HepG2 (cell line): ENCODE measurements around the gene LEMD2. TPM values are rescaled to one million over a fixed set of nuclear protein-coding genes. Genes with fewer than 3 reads are reported as not detected.

Experiments used
- ATAC-seq: fragments of 200-7000 bp; cut with Tn5 transposase; 3 replicates; pipeline ENCODE4 v1.9.1; 2020; ENCODE audit warnings: mild to moderate bottlenecking, moderate library complexity
- BruUV-seq: library from RNA; stranded (reverse); fragments of 400-500 nt; replicated peaks from 2 replicates; lab custom pipeline; 2021; lab: Mats Ljungman, UMichigan
- CTCF ChIA-PET: fragments of 300-600 bp; formaldehyde crosslinking; extraction: SDS; loops from one replicate; lab custom pipeline; 2021; ENCODE audit warnings: low total read pairs, inconsistent platforms, low intra/inter-chr PET ratio; lab: Yijun Ruan, JAX
- POLR2A ChIA-PET: fragments of 350-600 bp; sonication (Branson Sonifier 250); formaldehyde crosslinking; loops from one replicate; lab custom pipeline; 2020; ENCODE audit warnings: antibody characterized with exemption, inconsistent platforms; lab: Yijun Ruan, JAX
- DNase-seq: peaks from one replicate; pipeline ENCODE4 v3.0.0-alpha.2; 2015; ENCODE audit warnings: low spot score
- FAIRE-seq: peaks from 3 replicates; lab custom pipeline; 2011; peaks lifted over from hg19 to GRCh38; lab: Jason Lieb, UNC
- H2AFZ ChIP-seq: one replicate; pipeline ENCODE4 v1.6.1; 2011; ENCODE audit warnings: low read length, inconsistent platforms
- H3K27ac ChIP-seq: fragments of 300-600 bp; 3 replicates; pipeline ENCODE4 v1.8.0; 2011; ENCODE audit warnings: mixed run types, mild to moderate bottlenecking, mixed read lengths, low read length, inconsistent platforms; ENCODE audit not compliant: insufficient read depth; ENCODE audit errors: extremely low read length
- H3K27me3 ChIP-seq, 2 experiments: fragments of 200-600 bp in 1 of 2; 2 replicates in 1 of 2; 3 replicates in 1 of 2; pipeline versions ENCODE4 v1.6.0 to v1.8.0; 2011; ENCODE audit warnings: low read length in 2 of 2, mild to moderate bottlenecking in 2 of 2, moderate library complexity in 2 of 2, inconsistent platforms in 1 of 2; ENCODE audit not compliant: insufficient read depth in 2 of 2, control insufficient read depth in 1 of 2
- H3K36me3 ChIP-seq, 2 experiments: fragments of 200-600 bp in 1 of 2; replicated peaks in 1 of 2; 2 replicates in 1 of 2; 3 replicates in 1 of 2; pipeline versions ENCODE4 v1.5.1 to v1.8.0; 2011; ENCODE audit warnings: low read length in 2 of 2, inconsistent platforms in 1 of 2; ENCODE audit not compliant: insufficient read depth in 2 of 2, control insufficient read depth in 1 of 2
- H3K4me1 ChIP-seq: 2 replicates; pipeline ENCODE4 v1.5.1; 2012; ENCODE audit warnings: low read length, inconsistent platforms; ENCODE audit not compliant: insufficient read depth
- H3K4me2 ChIP-seq: 2 replicates; pipeline ENCODE4 v1.6.0; 2011; ENCODE audit warnings: low read depth, low read length, inconsistent platforms
- H3K4me3 ChIP-seq, 3 experiments: fragments of 200-600 bp in 1 of 3; sonication (generic), shearing (Covaris generic) in 1 of 3; replicated peaks in 1 of 3; 2 replicates each; pipeline ENCODE4 v1.5.1; 2011 to 2016; ENCODE audit warnings: low read length in 3 of 3, inconsistent platforms in 2 of 3, low read depth in 2 of 3, mild to moderate bottlenecking in 2 of 3, control low read depth in 1 of 3, mixed read lengths in 1 of 3; ENCODE audit not compliant: insufficient read depth in 1 of 3
- H3K79me2 ChIP-seq: one replicate; pipeline ENCODE4 v1.6.1; 2011; ENCODE audit warnings: low read length, inconsistent platforms; ENCODE audit not compliant: insufficient read depth
- H3K9ac ChIP-seq: 2 replicates; pipeline ENCODE4 v1.6.0; 2011; ENCODE audit warnings: mild to moderate bottlenecking, low read depth, low read length, inconsistent platforms; ENCODE audit not compliant: insufficient read depth
- H3K9me3 ChIP-seq: 2 replicates; pipeline ENCODE4 v1.5.1; 2012; ENCODE audit warnings: mild to moderate bottlenecking, low read length
- H4K20me1 ChIP-seq: 2 replicates; pipeline ENCODE4 v1.6.0; 2011; ENCODE audit warnings: inconsistent platforms, mild to moderate bottlenecking, low read length, moderate library complexity; ENCODE audit not compliant: insufficient read depth
- CCDC6 ChIP-seq: sonication (generic); formaldehyde crosslinking; IDR thresholded peaks from 2 replicates; pipeline ENCODE4 v1.8.1; 2022; ENCODE audit warnings: mild to moderate bottlenecking, missing genetic modification reagents, moderate library complexity
- GFI1 ChIP-seq: sonication (generic); formaldehyde crosslinking; IDR thresholded peaks from 2 replicates; pipeline ENCODE4 v1.5.0; 2020; ENCODE audit warnings: missing genetic modification reagents, mild to moderate bottlenecking, borderline replicate concordance
- MIXL1 ChIP-seq: IDR thresholded peaks from 2 replicates; pipeline ENCODE4 v1.6.1; 2016
- ZFAT ChIP-seq: sonication (generic); formaldehyde crosslinking; conservative IDR thresholded peaks from 2 replicates; pipeline ENCODE4 v1.8.1; 2023; ENCODE audit warnings: missing genetic modification reagents, inconsistent platforms
- ZNF234 ChIP-seq: sonication (generic); formaldehyde crosslinking; conservative IDR thresholded peaks from 2 replicates; pipeline ENCODE4 v1.5.1; 2020; ENCODE audit warnings: mild to moderate bottlenecking, missing genetic modification reagents
- ZNF264 ChIP-seq: sonication (generic); formaldehyde crosslinking; IDR thresholded peaks from 2 replicates; pipeline ENCODE4 v1.4.0; 2020; ENCODE audit warnings: missing genetic modification reagents
- ZNF30 ChIP-seq: sonication (generic); formaldehyde crosslinking; IDR thresholded peaks from 2 replicates; pipeline ENCODE4 v1.5.0; 2020; ENCODE audit warnings: mild to moderate bottlenecking, missing genetic modification reagents
- WGBS: methylation state at CpG from one replicate; pipeline ENCODE4 v1.1.6; 2017; ENCODE audit warnings: low lambda C conversion rate; 5-methylcytosine and 5-hydroxymethylcytosine counted together
- in situ Hi-C: cut with HindIII; loops from 2 replicates; pipeline ENCODE4 v1.10.0; 2017; ENCODE audit warnings: low pct_unique_long_range_greater_than_20kb; ENCODE audit not compliant: extremely low pct_ligation_motif_present
- intact Hi-C: fragments of 100-400 bp; cut with micrococcal nuclease; formaldehyde crosslinking; loops from one replicate; pipeline ENCODE4 v1.10.0; 2022; ENCODE audit not compliant: unreplicated experiment
- polyA plus RNA-seq, 8 experiments: library from polyadenylated mRNA; depleted of rRNA in 3 of 8; stranded (reverse) in 7 of 8; unstranded in 1 of 8; fragments of >200 nt; fragmentation: Illumina TruSeq in 4 of 8; extraction: Trizol in 4 of 8; gene quantifications; 2 replicates each; pipeline versions ENCODE4 v1.2.1 to v1.2.3, GENCODE V29; 2011 to 2016; ENCODE audit warnings: low read depth in 4 of 8, missing spikeins in 1 of 8, mixed read lengths in 1 of 8; ENCODE audit not compliant: insufficient read depth in 1 of 8
- total RNA-seq, 5 experiments: library from RNA; depleted of rRNA; stranded (reverse); fragments of >200 nt; fragmentation: Illumina TruSeq; extraction: Trizol; gene quantifications; 2 replicates each; pipeline ENCODE4 v1.2.3, GENCODE V29; 2016; ENCODE audit warnings: low read depth in 1 of 5
- TF ChIP-seq, protein P1 (sequence below): sonication (generic); formaldehyde crosslinking; IDR thresholded peaks from 2 replicates; pipeline ENCODE4 v1.4.0; 2020; ENCODE audit warnings: mild to moderate bottlenecking, missing genetic modification reagents
- TF ChIP-seq, protein P2 (sequence below): IDR thresholded peaks from 2 replicates; pipeline ENCODE4 v1.6.1; 2016; ENCODE audit warnings: control low read depth

Gene LEMD2
- total and polyA plus RNA-seq, 2 of the 13 experiments (the other 11 are each of a cell fraction or from before 2014, with no cell fraction given), result 45.2 to 62.9 TPM

DNA sequence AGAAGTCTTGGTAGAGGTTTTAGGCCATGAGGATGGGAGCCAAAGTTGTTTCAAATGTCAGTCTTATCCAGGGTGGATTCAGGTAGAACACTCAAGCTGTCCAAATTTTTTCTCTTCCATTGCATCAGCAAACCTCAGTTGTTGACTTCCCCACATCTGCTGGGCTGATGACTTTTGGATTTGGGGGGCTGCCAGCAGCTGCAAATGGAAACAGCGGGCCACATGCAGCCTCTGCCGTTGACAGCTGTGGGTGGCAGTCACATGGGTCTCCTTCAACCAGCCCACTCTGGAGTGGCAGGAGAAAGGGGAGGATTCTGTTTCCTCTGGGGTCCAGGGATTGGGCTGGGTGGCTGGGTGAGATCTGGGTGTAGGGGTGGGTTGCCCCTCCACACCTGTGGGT, 20.7 kb upstream of the LEMD2 start:
- in situ Hi-C loops (no loop called here), intact Hi-C loops (no loop called here)
- DNase-seq (no peak), ATAC-seq (no peak), FAIRE-seq (no peak)
- Histone ChIP-seq H3K9me3 (no peaks in the 10 kb centered on the region), H4K20me1 (peaks cover 6% of the 10 kb centered on the region; the same call in 1 of the 2 replicates), H3K79me2 (no peaks in the 10 kb centered on the region), H3K4me3 (no peak overlapping the region), H3K27ac (no peak overlapping the region), H2AFZ (no peak overlapping the region), H3K9ac (no peak overlapping the region), H3K36me3 (no peaks in the 10 kb centered on the region), H3K4me2 (no peak overlapping the region), H3K4me1 (no peaks in the 10 kb centered on the region), H3K27me3 (peaks cover 9 to 55% of the 10 kb centered on the region in 2 experiments; a peak in 4 of 5 replicates)
- CTCF ChIA-PET, result no interaction called here
- POLR2A ChIA-PET, result no interaction called here
- WGBS, result 0% methylated on average over 2 of the region's 2 CpGs
- no peak for TF ChIP-seq ZFAT
- TF ChIP-seq ZNF234 (CRISPR knock-in tag), result no peak
- no peak for TF ChIP-seq GFI1 (CRISPR knock-in tag)
- no peak for TF ChIP-seq ZNF264 (CRISPR knock-in tag)
- TF ChIP-seq, protein P1, sequence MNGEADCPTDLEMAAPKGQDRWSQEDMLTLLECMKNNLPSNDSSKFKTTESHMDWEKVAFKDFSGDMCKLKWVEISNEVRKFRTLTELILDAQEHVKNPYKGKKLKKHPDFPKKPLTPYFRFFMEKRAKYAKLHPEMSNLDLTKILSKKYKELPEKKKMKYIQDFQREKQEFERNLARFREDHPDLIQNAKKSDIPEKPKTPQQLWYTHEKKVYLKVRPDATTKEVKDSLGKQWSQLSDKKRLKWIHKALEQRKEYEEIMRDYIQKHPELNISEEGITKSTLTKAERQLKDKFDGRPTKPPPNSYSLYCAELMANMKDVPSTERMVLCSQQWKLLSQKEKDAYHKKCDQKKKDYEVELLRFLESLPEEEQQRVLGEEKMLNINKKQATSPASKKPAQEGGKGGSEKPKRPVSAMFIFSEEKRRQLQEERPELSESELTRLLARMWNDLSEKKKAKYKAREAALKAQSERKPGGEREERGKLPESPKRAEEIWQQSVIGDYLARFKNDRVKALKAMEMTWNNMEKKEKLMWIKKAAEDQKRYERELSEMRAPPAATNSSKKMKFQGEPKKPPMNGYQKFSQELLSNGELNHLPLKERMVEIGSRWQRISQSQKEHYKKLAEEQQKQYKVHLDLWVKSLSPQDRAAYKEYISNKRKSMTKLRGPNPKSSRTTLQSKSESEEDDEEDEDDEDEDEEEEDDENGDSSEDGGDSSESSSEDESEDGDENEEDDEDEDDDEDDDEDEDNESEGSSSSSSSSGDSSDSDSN (CRISPR knock-in tag), result no peak
- no peak for TF ChIP-seq MIXL1 (CRISPR knock-in tag)
- TF ChIP-seq, protein P2, sequence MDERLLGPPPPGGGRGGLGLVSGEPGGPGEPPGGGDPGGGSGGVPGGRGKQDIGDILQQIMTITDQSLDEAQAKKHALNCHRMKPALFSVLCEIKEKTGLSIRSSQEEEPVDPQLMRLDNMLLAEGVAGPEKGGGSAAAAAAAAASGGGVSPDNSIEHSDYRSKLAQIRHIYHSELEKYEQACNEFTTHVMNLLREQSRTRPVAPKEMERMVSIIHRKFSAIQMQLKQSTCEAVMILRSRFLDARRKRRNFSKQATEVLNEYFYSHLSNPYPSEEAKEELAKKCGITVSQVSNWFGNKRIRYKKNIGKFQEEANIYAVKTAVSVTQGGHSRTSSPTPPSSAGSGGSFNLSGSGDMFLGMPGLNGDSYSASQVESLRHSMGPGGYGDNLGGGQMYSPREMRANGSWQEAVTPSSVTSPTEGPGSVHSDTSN (CRISPR knock-in tag), result no peak
- no peak for TF ChIP-seq CCDC6 (CRISPR knock-in tag)
- no peak for TF ChIP-seq ZNF30 (CRISPR knock-in tag)
- BruUV-seq, result no TSS peak
